ENCODE results near the gene NXF1. TPM values are rescaled to one million over a fixed set of nuclear protein-coding genes. Genes with fewer than 3 reads are reported as not detected.
"Not testable (repeated sequence)": the region's sequence is repeated elsewhere in the genome, so short reads cannot be mapped to it uniquely, and the experiment has no call there.

Gene NXF1
- total and polyA plus RNA-seq, 10 of the 15 experiments (the other 5 are each of a cell fraction or from before 2014, with no cell fraction given), result 20.7 to 84.9 (median 40.6) TPM

GRCh38 chr11:62752177-62752785, 53.0 kb downstream of the NXF1 start (continued):
- TF ChIP-seq, protein P1, sequence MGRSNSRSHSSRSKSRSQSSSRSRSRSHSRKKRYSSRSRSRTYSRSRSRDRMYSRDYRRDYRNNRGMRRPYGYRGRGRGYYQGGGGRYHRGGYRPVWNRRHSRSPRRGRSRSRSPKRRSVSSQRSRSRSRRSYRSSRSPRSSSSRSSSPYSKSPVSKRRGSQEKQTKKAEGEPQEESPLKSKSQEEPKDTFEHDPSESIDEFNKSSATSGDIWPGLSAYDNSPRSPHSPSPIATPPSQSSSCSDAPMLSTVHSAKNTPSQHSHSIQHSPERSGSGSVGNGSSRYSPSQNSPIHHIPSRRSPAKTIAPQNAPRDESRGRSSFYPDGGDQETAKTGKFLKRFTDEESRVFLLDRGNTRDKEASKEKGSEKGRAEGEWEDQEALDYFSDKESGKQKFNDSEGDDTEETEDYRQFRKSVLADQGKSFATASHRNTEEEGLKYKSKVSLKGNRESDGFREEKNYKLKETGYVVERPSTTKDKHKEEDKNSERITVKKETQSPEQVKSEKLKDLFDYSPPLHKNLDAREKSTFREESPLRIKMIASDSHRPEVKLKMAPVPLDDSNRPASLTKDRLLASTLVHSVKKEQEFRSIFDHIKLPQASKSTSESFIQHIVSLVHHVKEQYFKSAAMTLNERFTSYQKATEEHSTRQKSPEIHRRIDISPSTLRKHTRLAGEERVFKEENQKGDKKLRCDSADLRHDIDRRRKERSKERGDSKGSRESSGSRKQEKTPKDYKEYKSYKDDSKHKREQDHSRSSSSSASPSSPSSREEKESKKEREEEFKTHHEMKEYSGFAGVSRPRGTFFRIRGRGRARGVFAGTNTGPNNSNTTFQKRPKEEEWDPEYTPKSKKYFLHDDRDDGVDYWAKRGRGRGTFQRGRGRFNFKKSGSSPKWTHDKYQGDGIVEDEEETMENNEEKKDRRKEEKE (IDR thresholded peaks at IDR 0.05), result no peak

DNA sequence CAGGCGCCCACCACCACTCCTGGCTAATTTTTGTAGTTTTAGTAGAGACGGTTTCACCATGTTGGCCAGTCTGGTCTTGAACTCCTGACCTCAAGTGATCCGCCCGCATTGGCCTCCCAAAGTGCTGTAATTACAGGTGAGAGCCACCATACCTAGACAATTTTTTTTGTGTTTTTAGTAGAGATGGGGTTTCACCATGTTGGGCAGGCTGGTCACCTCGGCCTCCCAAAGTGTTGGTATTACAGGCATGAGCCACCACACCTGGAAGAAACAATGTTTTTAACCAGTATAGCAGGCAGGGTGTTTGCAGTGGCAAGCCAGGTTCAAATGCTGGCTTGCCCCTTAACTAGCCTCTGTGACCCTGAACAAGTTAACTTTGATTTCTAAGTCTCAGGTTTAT, 55.3 kb downstream of the NXF1 start:
- ATAC-seq; H3K36me3 ChIP-seq (ENCODE audit: control insufficient read depth in 2 of 2, insufficient read depth in 2 of 2, low read length in 1 of 2); H3K4me2 ChIP-seq (ENCODE audit: control insufficient read depth, insufficient read depth); H3K79me2 ChIP-seq (ENCODE audit: control insufficient read depth, insufficient read depth, low read length); H3K9me3 ChIP-seq (replicated peaks; ENCODE audit: control insufficient read depth, insufficient read depth, low read length); H3K9ac ChIP-seq (ENCODE audit: control insufficient read depth, insufficient read depth, low read length); H2AFZ ChIP-seq (ENCODE audit: control insufficient read depth, low read depth, low read length); CTCF ChIA-PET; H3K27me3 ChIP-seq (replicated peaks in 1 of 2; ENCODE audit: control insufficient read depth in 2 of 2, insufficient read depth in 2 of 2, low read length in 1 of 2); BruUV-seq (replicated peaks); H3K27ac ChIP-seq (ENCODE audit: control insufficient read depth, insufficient read depth); H3K4me1 ChIP-seq (ENCODE audit: control insufficient read depth, insufficient read depth, low read length); FAIRE-seq; in situ Hi-C loops (cut with MboI); DNase-seq (ENCODE audit: low read depth, low spot score); H4K20me1 ChIP-seq (ENCODE audit: control insufficient read depth, insufficient read depth); RAD21 ChIA-PET (ENCODE audit: unreplicated experiment); intact Hi-C loops (cut with micrococcal nuclease; ENCODE audit: unreplicated experiment); H3K4me3 ChIP-seq: not testable (repeated sequence)
- 90% methylated on average over 5 of the region's 5 CpGs for WGBS (ENCODE audit: insufficient coverage, insufficient replicate concordance, low lambda C conversion rate, missing lambda C conversion rate)
- POLR2A ChIA-PET, result interaction anchor here (2.3 kb wide), 1 partner anchor 23 kb away, joined by 6 read pairs; the partner anchor contains the start of gene HNRNPUL2
- SMC1A ChIA-PET (ENCODE audit: uncharacterized antibody, unreplicated experiment), result interaction anchor here (1.9 kb wide), 1 partner anchor 8 kb away, joined by 5 read pairs; no protein-coding TSS in a partner anchor
